ENCODE results near the gene ZBTB7A.
A peak's percentile ranks its signal among the peaks of the same experiment; 100 is the strongest.

ZBTB7A gene

GRCh38 chr19:4066682-4067395 lies at the start of gene ZBTB7A:
Gene ZBTB7A, minus strand, starts transcription at chr19:4066899. Its CDS starts 11,667 bp downstream, at chr19:4055232.
- peak; percentile 83 for DNase-seq (ENCODE audit: low spot score)

GRCh38 chr19:4115818-4116385 lies 49.2 kb upstream of the ZBTB7A start:
- no peak for DNase-seq (ENCODE audit: low spot score)

GRCh38 chr19:4115050-4115817 lies 48.5 kb upstream of the ZBTB7A start:
- DNase-seq (ENCODE audit: low spot score) = peak; percentile 75

GRCh38 chr19:4114181-4114580 lies 47.5 kb upstream of the ZBTB7A start:
- DNase-seq (ENCODE audit: low spot score) = no peak

- DNase-seq (ENCODE audit: low spot score) = no peak
These were observed 46.8 kb upstream of the ZBTB7A start for GRCh38 chr19:4113398-4114088.

GRCh38 chr19:4112367-4112766 lies 45.7 kb upstream of the ZBTB7A start:
- no peak for DNase-seq (ENCODE audit: low spot score)

- DNase-seq (ENCODE audit: low spot score) = no peak
These were observed 42.9 kb upstream of the ZBTB7A start for GRCh38 chr19:4109626-4109945.

- peak; percentile 77 for DNase-seq (ENCODE audit: low spot score)
These were observed 42.3 kb upstream of the ZBTB7A start for GRCh38 chr19:4108767-4109625.

- DNase-seq (ENCODE audit: low spot score) = no peak
These were observed 36.4 kb upstream of the ZBTB7A start for GRCh38 chr19:4103080-4103433.

GRCh38 chr19:4102339-4103079 lies 35.8 kb upstream of the ZBTB7A start:
- DNase-seq (ENCODE audit: low spot score) = no peak

- DNase-seq (ENCODE audit: low spot score) = no peak
These were observed 34.7 kb upstream of the ZBTB7A start for GRCh38 chr19:4101496-4101770.

GRCh38 chr19:4100647-4101495 lies 34.2 kb upstream of the ZBTB7A start:
- no peak for DNase-seq (ENCODE audit: low spot score)

- DNase-seq (ENCODE audit: low spot score) = no peak
These were observed 32.5 kb upstream of the ZBTB7A start for GRCh38 chr19:4099041-4099764.

- DNase-seq (ENCODE audit: low spot score) = no peak
These were observed 31.8 kb upstream of the ZBTB7A start for GRCh38 chr19:4098493-4098892.

GRCh38 chr19:4097501-4097900 lies 30.8 kb upstream of the ZBTB7A start:
- no peak for DNase-seq (ENCODE audit: low spot score)

GRCh38 chr19:4096049-4096892 lies 29.6 kb upstream of the ZBTB7A start:
- DNase-seq (ENCODE audit: low spot score) = no peak

GRCh38 chr19:4095488-4095844 lies 28.8 kb upstream of the ZBTB7A start:
- DNase-seq (ENCODE audit: low spot score) = no peak

GRCh38 chr19:4094761-4095487 lies 28.2 kb upstream of the ZBTB7A start:
- no peak for DNase-seq (ENCODE audit: low spot score)

Data from CD4-positive, alpha-beta T cell treated with Interleukin-6 at 100 ng/mL for 8 hours (primary cell).